Hypothalamus (tissue), 51 donors: ENCODE results near the gene ACYP2.

Source experiments
- DNase-seq, 51 donors: peaks; one replicate each; lab custom pipeline; 2025; lab: John Stamatoyannopoulos, UW

ACYP2 gene

DNA sequence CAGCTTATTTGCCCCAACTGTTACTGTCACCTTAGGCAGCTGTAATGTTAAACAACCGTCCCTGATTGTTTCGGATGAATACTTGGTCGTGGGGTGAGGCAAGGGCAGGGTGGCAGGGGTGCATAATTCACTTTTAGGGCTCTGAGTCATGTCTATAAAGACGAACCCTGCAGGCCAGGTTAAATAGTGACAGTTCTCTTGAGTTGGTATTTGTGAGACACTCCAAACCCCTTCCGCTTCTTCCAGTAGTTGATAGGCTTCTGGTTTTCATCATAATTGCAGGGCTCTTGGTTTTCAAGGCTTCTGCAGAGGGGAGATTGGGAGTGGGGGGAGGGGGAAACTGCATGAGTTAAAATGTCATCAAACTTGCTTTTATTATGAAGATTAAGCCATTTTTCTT is 237.8 kb downstream of the ACYP2 start:
- DNase-seq: no peak
